Endothelial cell of hepatic sinusoid (primary cell): ENCODE data around the gene AUTS2.

Source experiments
- in situ Hi-C: cut with HindIII; loops from 2 replicates; pipeline ENCODE4 v1.10.0; 2017; ENCODE audit warnings: low sequenced_read_pairs

The AUTS2 gene

DNA sequence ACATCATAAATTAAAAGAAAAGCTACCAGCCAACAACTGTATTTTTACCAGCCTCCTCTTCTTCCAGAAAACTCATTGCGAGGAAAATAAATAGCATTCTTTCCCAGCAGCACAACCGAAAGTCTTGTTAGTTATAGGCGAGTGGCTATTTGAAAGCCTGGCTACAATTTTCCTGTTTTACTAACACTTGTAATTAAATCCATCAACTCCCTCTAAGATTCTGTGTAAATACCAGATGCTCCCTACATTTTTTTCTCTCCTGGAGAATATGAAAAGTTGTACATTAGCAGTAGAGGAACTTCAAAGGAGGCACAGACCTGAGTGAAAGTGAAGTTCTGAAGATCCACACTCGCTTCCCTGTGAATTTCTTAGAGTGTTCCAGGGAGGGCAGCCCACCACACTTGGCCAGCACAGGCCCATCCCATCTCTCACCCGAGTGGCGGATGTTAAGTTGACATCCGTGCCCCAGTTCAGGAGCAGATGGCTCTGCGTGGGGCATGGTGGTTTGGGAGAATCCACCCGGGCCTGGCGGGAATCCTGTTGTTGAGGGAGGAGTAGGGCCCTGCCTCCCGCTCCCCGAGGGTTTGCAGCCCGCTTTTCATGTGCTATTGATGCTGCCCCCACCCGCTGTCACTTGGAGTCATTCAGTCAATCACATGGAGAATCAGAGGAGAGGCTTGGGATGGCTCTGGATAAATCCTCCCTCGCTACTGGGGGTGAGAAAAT lies 1082.6 kb downstream of the AUTS2 start:
- in situ Hi-C loops: no loop called here

DNA sequence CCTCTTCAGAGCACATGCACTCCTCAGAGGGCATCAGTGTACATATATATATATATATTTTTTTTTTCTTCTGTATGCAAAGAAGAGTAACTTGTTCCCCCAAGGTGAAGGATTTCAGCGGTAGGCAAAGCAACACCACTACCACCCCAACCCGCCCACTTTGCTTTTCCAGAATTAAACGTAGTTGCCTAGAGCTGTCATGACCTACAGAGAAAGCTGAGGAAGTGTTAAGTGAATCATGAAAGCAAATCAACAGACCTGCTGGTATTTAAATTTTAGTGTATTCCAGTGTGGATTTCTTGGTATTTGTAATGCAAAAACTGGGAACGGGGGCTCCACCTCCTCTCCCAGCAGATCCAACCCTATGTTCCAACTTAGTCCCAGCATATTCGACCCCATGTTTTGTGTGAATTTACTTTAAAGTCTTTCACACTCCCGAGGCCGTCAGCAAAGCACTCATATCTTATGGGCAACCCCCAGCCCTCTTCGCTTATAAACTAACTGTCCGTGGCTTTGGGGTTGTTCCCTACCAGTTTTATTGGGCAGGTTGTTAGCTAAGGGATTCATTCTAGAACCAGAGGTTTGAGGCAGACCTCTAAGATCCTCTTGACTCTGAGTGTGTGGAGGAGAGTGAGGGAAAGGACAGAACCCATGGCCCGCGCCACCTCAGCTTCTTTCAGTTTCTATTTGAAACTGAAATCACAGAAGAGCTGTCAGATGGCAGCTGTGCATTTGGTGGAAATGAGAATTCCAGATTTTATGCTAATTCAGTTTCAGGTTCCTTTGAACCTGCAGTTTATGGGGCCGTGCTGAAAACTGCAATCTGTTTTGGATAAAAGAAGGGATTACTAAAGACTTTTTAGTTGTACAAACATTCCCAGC lies 1083.4 kb downstream of the AUTS2 start:
- in situ Hi-C loops: no loop called here

DNA sequence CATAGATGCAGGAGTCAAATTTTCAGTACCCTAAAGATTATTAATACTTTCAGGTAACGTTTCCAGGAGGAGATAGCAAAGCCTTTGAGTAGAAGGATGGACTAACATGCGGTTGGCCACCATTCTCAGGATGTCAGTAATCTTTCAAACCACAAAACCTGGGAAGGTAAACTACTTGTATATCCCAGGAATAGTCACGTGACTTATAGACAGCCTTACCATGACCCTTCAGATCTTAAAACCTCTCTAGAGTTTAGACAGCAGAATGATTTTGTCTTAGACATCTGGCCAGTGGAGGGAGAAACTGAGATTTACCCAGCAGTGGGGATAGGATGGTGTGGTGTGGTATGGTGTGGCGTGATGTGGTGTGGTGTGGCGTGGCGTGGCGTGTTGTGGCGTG lies 1085.9 kb downstream of the AUTS2 start:
- in situ Hi-C loops: no loop called here

GRCh38 chr7:70693321-70693685 lies 1095.0 kb downstream of the AUTS2 start:
- in situ Hi-C loops: no loop called here

DNA sequence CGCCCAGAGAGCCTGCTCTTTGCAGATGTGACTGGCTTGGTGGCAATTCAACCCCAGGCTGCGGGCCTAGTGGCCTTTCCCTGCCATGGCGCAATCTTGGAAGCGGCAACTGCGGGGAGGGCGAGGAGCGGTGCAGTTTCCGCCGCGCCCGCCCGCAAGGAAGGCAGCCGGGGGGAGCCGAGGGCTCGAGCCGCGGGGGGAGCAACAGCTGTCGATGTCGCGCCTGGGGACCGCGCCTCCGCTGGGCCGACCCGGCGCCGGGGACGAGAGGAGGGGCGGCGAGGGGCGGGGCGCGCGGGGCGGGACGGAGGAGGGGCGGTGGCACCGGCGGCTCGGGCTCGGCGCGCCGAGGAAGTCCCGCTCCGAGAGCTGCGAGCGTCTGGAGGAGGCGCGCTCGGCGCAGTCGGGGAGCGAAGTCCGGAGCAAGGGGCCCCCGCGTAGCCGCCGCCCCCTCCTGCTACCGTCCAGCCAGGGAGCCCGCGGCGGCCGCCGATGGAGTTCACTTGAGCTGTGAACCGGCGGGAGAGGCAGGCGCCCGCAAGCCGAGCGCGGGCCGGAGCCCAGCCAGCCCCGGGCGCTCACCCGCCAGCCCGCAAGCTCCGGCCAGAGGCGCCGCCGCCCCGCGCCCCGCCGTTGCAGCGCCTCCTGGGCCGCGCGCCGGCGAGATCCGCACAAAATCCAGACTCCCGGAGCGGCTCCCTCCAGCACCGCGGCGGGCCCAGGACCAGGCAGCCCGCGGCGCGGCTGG lies 1095.6 kb downstream of the AUTS2 start:
- in situ Hi-C loops: no loop called here

- in situ Hi-C loops: no loop called here
These were observed 1096.2 kb downstream of the AUTS2 start for GRCh38 chr7:70694434-70694970.

- in situ Hi-C loops: no loop called here
These were observed 1096.9 kb downstream of the AUTS2 start for GRCh38 chr7:70694971-70695794.

DNA sequence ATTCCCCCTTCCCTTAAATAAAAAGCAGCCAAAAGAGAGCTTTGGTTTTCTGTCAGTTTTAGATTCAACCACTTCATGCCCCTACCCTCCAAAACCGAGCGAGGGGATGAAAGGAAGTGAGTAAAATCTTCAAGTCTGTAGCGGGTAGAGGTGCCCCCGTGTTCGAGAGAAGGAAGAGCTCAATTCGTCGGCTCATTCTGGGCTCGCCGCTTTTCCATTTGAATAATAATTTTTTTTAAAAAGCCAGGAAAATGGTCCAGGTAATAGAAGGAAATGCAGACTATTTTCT lies 1097.5 kb downstream of the AUTS2 start:
- in situ Hi-C loops: no loop called here

DNA sequence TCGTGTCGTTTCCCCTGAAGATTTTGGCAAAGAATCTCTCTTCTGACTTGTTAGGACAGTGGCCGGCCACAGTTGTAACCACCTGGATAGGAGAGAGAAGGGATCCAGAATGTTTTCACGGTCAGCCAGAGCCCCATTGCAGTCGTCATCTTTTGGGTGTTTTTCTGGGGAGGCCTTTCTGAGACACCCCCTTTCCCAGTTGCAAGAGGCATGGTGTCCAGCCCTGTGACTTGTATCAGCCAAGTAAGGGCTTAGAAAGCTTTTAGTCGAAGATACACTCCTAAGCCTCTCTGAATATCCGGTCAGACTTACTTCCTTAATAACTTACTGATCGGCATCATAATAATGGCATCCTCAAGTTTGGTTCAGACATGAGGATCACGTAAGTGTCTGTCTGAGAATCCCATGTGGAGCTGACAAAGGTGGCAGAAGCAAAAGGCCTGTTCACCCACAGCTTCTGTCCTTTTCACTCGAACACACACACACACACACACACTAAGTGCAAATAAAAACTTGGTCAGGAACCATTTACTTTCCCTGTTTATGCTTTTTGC lies 1098.0 kb downstream of the AUTS2 start:
- in situ Hi-C loops: no loop called here

- in situ Hi-C loops: no loop called here
These were observed 1100.1 kb downstream of the AUTS2 start for GRCh38 chr7:70698219-70698832.

DNA sequence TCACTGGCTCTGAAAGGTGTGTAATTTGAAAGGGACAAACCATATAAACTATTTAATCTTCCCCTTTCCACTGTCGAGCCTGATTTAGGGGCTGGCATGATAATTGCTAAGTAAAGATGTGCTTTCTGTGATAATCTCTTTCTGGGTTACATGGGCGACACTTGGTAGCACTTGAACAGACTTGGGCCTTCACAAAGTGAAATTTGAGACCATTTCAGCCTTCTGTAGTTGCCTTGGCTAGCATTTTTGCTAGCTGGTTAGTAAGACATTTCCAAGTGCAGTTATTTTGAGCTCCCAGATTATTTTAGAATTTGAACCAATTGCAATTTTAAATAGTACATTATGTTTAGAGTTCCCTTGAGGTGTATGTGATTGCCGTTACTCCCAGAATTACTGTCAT lies 1101.0 kb downstream of the AUTS2 start:
- in situ Hi-C loops: no loop called here

DNA sequence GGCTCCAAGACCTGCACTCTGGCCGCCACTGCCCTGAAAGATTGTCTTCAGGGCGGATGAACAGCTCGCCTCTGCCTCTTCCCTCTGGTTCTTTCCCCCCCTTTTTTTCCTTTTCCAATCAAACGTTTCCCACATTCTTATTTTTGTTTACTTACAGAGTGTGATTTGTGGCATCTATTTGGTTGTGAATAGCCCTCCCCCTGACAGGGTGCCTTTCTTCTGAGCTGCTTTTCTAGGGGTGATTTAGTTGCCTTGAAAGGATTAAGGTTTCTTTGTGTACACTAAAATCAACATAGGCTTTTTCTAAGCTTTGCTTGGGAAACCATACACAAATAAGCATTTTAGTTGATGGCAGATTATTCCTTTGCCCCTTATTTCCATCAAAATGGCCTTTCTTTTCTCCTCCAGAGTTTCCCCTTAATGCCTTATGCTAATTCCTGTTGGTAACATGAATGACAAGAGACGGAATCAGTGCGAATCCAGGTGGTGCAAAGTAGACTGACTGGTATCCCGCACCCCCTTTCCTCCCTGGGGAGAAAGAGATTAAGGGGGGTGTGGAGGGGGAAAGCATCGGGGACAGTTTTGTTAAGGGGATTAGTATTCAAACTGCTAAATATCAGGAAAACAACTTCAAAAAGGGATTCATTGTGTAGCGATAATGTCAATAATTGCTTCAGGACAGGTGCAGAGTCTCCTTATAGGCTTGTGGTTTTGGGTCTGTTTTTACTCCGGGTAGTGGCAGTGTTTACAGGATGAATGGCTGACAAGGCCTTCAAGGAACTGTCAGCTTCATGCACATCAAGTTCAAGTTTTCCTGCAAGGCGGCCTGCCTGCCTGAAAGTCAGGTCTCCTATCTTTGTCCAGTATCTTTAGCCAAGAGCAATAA lies 1102.0 kb downstream of the AUTS2 start:
- in situ Hi-C loops: no loop called here

- in situ Hi-C loops: no loop called here
These were observed 1102.7 kb downstream of the AUTS2 start for GRCh38 chr7:70700941-70701425.

GRCh38 chr7:70701477-70701876 lies 1103.2 kb downstream of the AUTS2 start:
- in situ Hi-C loops: no loop called here

DNA sequence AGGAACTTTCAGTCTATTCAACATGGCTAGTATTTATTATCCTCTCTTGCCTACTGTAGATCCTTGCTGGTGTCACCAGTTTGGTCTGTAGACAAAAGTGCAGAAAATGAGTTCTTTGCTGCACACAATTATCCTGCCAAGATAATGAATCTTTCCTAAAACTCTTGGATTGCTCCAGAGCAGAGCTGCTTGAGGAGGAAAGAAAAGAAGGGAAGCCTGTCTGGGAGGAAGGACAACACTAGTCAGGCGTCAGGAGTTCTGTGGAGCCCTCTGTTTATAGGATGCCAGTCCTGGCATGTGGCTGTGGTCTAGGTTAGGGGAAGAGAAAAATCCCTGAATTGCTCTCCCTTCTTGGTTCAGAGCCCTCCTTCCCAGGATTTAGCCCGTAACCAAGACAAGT lies 1103.7 kb downstream of the AUTS2 start:
- in situ Hi-C loops: no loop called here

GRCh38 chr7:70703785-70704184 lies 1105.5 kb downstream of the AUTS2 start:
- in situ Hi-C loops: no loop called here

DNA sequence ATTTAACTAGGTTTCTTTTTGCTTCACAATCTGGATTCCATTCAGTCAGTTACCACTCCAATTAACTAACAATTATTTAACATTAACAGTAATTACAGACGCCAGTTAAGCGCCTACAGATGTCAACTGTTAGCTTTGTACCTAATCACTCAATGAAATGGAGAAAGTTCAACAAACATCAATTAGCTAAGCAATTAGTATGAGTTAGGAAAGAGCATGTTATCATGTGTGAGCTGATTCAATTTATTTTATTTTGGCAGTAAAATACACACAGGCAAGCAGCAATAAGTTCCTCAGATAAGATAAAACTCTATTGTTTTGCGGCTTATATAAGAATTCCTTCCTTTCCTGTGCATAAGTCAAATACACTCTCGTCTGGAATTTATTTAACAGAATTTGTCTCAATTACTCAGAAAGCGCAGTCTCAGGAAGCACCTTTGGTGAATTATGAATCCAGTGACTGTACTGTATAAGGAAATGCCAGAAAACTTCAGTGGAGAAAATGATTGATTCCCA lies 1106.6 kb downstream of the AUTS2 start:
- in situ Hi-C loops: no loop called here

- in situ Hi-C loops: no loop called here
These were observed 1107.9 kb downstream of the AUTS2 start for GRCh38 chr7:70706204-70706603.

DNA sequence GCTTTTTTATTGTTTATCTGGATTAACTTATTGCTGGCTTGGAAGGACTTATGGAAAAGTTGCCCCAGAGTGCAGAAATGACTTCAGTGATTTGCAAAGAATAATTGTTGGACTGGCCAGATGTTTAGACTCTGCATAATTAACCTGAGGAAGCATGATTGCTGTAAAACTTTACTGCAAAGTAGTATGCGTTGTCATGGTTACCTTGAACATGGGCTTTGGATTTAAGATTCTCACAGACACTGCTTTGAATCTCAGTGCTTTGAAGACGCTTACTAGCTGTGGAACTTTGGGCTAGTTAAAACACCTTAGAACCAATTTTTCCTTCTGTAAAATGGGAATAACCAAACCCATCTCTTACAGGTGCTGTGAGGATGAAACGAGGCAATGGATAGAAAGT lies 1108.4 kb downstream of the AUTS2 start:
- in situ Hi-C loops: no loop called here
